Motor neuron (in vitro differentiated cells): ENCODE measurements around the gene TMEM235. TPM values are rescaled to one million over a fixed set of nuclear protein-coding genes. Genes with fewer than 3 reads are reported as not detected.

Experiments used
- ATAC-seq, 8 experiments: fragments of 200-7000 bp; cut with Tn5 transposase; replicated peaks in 6 of 8; 2 replicates each; pipeline ENCODE4 v1.8.0; 2021; ENCODE audit warnings: mild to moderate bottlenecking in 8 of 8, moderate library complexity in 8 of 8
- H3K27ac ChIP-seq, 2 donors: fragments of 250-450 bp; sonication (Bioruptor Pico); 2 replicates each; pipeline ENCODE4 v1.9.0; 2021; ENCODE audit warnings: antibody characterized with exemption in 2 of 2, mild to moderate bottlenecking in 2 of 2, moderate library complexity in 1 of 2
- H3K4me1 ChIP-seq, 2 donors: fragments of 250-450 bp; sonication (Bioruptor Pico); replicated peaks in 1 of 2; 2 replicates each; pipeline ENCODE4 v1.6.1; 2021; ENCODE audit warnings: antibody characterized with exemption in 2 of 2, mild to moderate bottlenecking in 2 of 2, moderate library complexity in 1 of 2
- H3K4me3 ChIP-seq, 5 donors: fragments of 250-450 bp; sonication (Bioruptor Pico); 2 replicates each; pipeline ENCODE4 v1.9.0; 2021; ENCODE audit warnings: antibody characterized with exemption in 5 of 5, mild to moderate bottlenecking in 5 of 5, moderate library complexity in 4 of 5
- WGBS, 10 experiments: fragments of 450-650 bp; shearing (Covaris generic); methylation state at CpG; one replicate each; pipeline ENCODE4 v1.0.0; 2022; 5-methylcytosine and 5-hydroxymethylcytosine counted together
- in situ Hi-C, 9 experiments: fragments of 400-800 bp; cut with MboI; loops; one replicate each; pipeline ENCODE4 v1.15.0; 2021; ENCODE audit warnings: low sequenced_read_pairs in 9 of 9, low pct_unique_long_range_greater_than_20kb in 2 of 9; ENCODE audit not compliant: unreplicated experiment in 9 of 9
- total RNA-seq, 8 experiments: library from RNA; unstranded; fragments of 300-600 nt; gene quantifications; 2 replicates each; pipeline versions ENCODE4 v1.2.3 to v1.2.4, GENCODE V29; 2022

The TMEM235 gene
- total RNA-seq, 8 experiments from 2014 or later, result 0.13 to 0.66 (median 0.31) TPM; not detected in 5

GRCh38 chr17:78204387-78205123, 26.9 kb upstream of the TMEM235 start:
- WGBS, 10 experiments, result 79 to 100% (median 90%) methylated on average over 1 to 14 of the region's 22 CpGs; no CpG with 5 or more reads in 4 of the 10 experiments
- Histone ChIP-seq H3K4me3 (no peak overlapping the region), H3K4me1 (no peaks in the 10 kb centered on the region), H3K27ac (no peak overlapping the region)
- in situ Hi-C loops, result no loop called here
- ATAC-seq, result peak in 3 of 8 experiments; percentile 12 to 47 (median 12)

DNA sequence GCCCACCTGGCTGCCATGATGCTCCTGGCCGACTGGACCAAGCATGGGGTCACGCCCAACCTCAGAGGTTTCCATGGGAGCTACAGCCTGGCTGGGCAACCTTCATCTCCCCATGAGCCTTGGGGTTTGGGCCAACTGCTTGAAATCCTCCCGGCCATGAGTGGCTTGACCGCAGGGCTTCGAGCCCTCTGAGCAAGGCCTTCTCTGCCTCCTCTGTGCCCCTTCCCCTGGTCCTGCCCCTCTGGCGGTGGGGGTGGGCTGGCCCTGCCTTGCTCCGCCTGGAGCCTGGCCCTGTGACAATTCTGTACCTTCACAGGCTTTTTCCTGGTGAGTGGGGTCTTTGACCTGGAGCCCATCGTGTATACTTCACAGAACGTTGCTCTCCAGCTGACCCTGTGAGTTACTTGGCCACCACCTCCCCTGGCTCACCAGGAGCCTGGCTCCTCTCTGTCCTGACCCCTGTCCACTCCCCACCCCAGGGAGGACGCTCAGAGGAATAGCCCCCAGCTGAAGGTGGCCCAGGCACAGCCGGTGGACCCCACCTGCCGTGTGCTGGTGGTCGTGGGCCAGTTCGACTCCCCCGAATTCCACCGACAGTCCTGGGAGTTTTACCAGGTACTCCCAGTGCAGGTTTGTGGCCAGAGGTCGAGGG, 26.2 kb upstream of the TMEM235 start:
- WGBS, 10 experiments, result 80 to 100% (median 87%) methylated on average over 1 to 6 of the region's 17 CpGs; no CpG with 5 or more reads in 7 of the 10 experiments
- H3K27ac ChIP-seq, result no peak overlapping the region
- no peak for ATAC-seq
- H3K4me3 ChIP-seq, result no peak overlapping the region
- in situ Hi-C loops, result no loop called here
- no peaks in the 10 kb centered on the region for H3K4me1 ChIP-seq

GRCh38 chr17:78206298-78206697, 25.1 kb upstream of the TMEM235 start:
- no peak for ATAC-seq

DNA sequence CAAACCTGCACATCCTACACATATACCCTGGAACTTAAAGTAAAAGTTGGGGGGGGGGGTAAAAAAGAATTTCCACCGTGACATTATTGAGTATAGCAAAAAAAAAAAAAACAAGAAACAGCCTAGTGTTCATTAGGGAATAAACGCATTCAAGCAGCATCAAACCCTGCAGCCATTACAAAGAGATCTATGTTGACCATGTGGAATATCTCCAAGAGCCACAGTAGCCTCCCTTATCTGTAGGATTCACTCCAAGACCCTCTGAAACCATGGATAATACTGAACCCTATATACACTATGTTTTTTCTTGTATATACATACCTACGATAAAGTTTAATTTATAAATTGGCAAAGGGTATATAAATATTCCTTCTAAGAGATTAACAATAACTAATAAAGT, 22.9 kb upstream of the TMEM235 start:
- WGBS, 10 experiments, result 36 to 100% (median 89%) methylated on average over 1 to 3 of the region's 3 CpGs
- no peak overlapping the region for H3K27ac ChIP-seq
- H3K4me3 ChIP-seq, result no peak overlapping the region
- in situ Hi-C loops, result no loop called here
- no peak for ATAC-seq
- H3K4me1 ChIP-seq, result no peaks in the 10 kb centered on the region

More at GRCh38 chr17:78206298-78206697, 25.1 kb upstream of the TMEM235 start:
- WGBS, 10 experiments, result 0 to 96% (median 61%) methylated on average over 1 to 3 of the region's 7 CpGs; no CpG with 5 or more reads in 7 of the 10 experiments
- H3K4me3 ChIP-seq, result no peak overlapping the region
- no peaks in the 10 kb centered on the region for H3K4me1 ChIP-seq
- no peak overlapping the region for H3K27ac ChIP-seq
- in situ Hi-C loops, result no loop called here

DNA sequence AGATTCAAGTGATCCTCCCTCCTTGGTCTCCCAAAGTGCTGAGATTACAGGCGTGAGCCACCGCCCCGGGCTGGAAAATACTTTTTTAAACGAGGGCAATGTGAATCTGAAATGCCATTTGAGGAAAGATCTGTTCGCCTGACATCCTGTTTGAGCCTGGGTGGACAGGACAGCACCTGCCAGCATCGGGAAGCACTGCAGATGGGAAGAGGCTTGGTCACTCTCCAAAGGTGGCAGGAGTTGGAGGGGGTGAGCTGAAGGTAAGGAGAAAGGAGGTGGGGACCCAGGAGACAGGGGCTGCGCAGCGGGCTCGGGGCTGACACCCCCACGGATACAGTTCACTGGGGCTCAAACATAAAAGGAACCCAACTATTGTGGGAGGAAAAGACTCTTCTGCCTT, 21.3 kb upstream of the TMEM235 start:
- 48 to 92% (median 74%) methylated on average over 1 to 8 of the region's 10 CpGs; no CpG with 5 or more reads in 4 of the 10 experiments for WGBS, 10 experiments
- peaks cover 0 to 2% of the 10 kb centered on the region in 2 donors for H3K4me1 ChIP-seq
- no peak for ATAC-seq
- H3K4me3 ChIP-seq, result no peak overlapping the region
- no peak overlapping the region for H3K27ac ChIP-seq
- in situ Hi-C loops, result no loop called here

DNA sequence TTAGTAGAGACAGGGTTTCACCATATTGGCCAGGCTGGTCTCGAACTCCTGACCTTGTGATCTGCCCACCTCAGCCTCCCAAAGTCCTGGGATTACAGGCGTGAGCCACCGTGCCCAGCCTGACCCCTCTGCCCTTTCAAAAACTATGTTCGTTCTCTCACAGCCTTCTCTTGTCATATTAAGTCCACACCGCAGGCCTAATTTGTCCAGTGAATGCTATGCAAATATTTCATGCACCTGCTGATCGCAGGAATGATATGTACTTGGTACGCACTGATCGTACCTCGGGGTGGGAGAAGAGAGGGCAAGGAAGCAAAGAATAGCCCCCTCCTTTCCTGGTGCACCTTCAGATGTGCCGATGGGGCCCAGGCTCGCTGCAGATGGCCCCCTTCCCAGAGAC, 20.4 kb upstream of the TMEM235 start:
- ATAC-seq, result peak in 1 of 8 experiments; percentile 3
- in situ Hi-C loops, result no loop called here
- H3K4me1 ChIP-seq, result peaks cover 0 to 2% of the 10 kb centered on the region in 2 donors
- H3K4me3 ChIP-seq, result no peak overlapping the region
- no peak overlapping the region for H3K27ac ChIP-seq
- 0 to 100% (median 77%) methylated on average over 1 to 5 of the region's 11 CpGs; no CpG with 5 or more reads in 2 of the 10 experiments for WGBS, 10 experiments

DNA sequence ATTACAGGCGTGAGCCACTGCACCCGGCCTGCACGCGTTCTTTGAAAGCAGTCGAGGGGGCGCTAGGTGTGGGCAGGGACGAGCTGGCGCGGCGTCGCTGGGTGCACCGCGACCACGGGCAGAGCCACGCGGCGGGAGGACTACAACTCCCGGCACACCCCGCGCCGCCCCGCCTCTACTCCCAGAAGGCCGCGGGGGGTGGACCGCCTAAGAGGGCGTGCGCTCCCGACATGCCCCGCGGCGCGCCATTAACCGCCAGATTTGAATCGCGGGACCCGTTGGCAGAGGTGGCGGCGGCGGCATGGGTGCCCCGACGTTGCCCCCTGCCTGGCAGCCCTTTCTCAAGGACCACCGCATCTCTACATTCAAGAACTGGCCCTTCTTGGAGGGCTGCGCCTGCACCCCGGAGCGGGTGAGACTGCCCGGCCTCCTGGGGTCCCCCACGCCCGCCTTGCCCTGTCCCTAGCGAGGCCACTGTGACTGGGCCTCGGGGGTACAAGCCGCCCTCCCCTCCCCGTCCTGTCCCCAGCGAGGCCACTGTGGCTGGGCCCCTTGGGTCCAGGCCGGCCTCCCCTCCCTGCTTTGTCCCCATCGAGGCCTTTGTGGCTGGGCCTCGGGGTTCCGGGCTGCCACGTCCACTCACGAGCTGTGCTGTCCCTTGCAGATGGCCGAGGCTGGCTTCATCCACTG, 17.3 kb upstream of the TMEM235 start, which contains the start of gene BIRC5:
BIRC5 (plus strand) TSS at position 238 of the 690 bp plus-strand sequence; CDS start at position 302, 64 bp downstream.
- WGBS, 10 experiments, result 0 to 3% (median 0%) methylated on average over 1 to 25 of the region's 60 CpGs; no CpG with 5 or more reads in 5 of the 10 experiments
- peak; percentile 96 to 99 (median 98) for ATAC-seq
- Histone ChIP-seq H3K4me3 (peak within 1 kb of the TSS; percentile 43 to 68 (median 49)), H3K27ac (peak within 1 kb of the TSS in 1 of 2 donors; percentile 76), H3K4me1 (peaks cover 0 to 2% of the 10 kb centered on the region in 2 donors)
- in situ Hi-C loops, result no loop called here

DNA sequence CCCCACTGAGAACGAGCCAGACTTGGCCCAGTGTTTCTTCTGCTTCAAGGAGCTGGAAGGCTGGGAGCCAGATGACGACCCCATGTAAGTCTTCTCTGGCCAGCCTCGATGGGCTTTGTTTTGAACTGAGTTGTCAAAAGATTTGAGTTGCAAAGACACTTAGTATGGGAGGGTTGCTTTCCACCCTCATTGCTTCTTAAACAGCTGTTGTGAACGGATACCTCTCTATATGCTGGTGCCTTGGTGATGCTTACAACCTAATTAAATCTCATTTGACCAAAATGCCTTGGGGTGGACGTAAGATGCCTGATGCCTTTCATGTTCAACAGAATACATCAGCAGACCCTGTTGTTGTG, 16.7 kb upstream of the TMEM235 start:
- in situ Hi-C loops, result no loop called here
- Histone ChIP-seq H3K4me1 (peaks cover 0 to 2% of the 10 kb centered on the region in 2 donors), H3K4me3 (peak overlapping the region in 3 of 5 donors; percentile 43 to 68 (median 44)), H3K27ac (peak overlapping the region in 1 of 2 donors; percentile 76)
- WGBS, 10 experiments, result 3 to 25% (median 9%) methylated on average over 1 to 5 of the region's 5 CpGs; no CpG with 5 or more reads in 4 of the 10 experiments
- no peak for ATAC-seq

DNA sequence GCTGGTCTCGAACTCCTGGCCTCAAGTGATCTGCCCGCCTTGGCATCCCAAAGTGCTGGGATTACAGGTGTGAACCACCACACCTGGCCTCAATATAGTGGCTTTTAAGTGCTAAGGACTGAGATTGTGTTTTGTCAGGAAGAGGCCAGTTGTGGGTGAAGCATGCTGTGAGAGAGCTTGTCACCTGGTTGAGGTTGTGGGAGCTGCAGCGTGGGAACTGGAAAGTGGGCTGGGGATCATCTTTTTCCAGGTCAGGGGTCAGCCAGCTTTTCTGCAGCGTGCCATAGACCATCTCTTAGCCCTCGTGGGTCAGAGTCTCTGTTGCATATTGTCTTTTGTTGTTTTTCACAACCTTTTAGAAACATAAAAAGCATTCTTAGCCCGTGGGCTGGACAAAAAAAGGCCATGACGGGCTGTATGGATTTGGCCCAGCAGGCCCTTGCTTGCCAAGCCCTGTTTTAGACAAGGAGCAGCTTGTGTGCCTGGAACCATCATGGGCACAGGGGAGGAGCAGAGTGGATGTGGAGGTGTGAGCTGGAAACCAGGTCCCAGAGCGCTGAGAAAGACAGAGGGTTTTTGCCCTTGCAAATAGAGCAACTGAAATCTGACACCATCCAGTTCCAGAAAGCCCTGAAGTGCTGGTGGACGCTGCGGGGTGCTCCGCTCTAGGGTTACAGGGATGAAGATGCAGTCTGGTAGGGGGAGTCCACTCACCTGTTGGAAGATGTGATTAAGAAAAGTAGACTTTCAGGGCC, 11.9 kb upstream of the TMEM235 start:
- Histone ChIP-seq H3K4me1 (peaks cover 12 to 13% of the 10 kb centered on the region in 2 donors), H3K4me3 (no peak overlapping the region), H3K27ac (no peak overlapping the region)
- in situ Hi-C loops, result no loop called here
- no peak for ATAC-seq
- WGBS, 10 experiments, result 40 to 100% (median 82%) methylated on average over 2 to 10 of the region's 11 CpGs

- H3K4me3 ChIP-seq, result no peak overlapping the region
- peaks cover 21 to 31% of the 10 kb centered on the region in 2 donors for H3K4me1 ChIP-seq
- H3K27ac ChIP-seq, result no peak overlapping the region
- 83 to 100% (median 100%) methylated on average over 1 to 3 of the region's 4 CpGs; no CpG with 5 or more reads in 5 of the 10 experiments for WGBS, 10 experiments
- in situ Hi-C loops, result no loop called here
- no peak for ATAC-seq
Observed at GRCh38 chr17:78223061-78223460, 8.4 kb upstream of the TMEM235 start.

DNA sequence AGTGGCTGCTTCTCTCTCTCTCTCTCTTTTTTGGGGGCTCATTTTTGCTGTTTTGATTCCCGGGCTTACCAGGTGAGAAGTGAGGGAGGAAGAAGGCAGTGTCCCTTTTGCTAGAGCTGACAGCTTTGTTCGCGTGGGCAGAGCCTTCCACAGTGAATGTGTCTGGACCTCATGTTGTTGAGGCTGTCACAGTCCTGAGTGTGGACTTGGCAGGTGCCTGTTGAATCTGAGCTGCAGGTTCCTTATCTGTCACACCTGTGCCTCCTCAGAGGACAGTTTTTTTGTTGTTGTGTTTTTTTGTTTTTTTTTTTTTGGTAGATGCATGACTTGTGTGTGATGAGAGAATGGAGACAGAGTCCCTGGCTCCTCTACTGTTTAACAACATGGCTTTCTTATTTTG, 7.7 kb upstream of the TMEM235 start:
- Histone ChIP-seq H3K4me1 (peaks cover 24 to 36% of the 10 kb centered on the region in 2 donors), H3K4me3 (no peak overlapping the region), H3K27ac (no peak overlapping the region)
- in situ Hi-C loops, result no loop called here
- WGBS, 10 experiments, result 93 to 100% (median 100%) methylated on average over 2 to 3 of the region's 3 CpGs; no CpG with 5 or more reads in 5 of the 10 experiments
- ATAC-seq, result no peak
